ENCODE measurements around the gene FADS3. TPM values are rescaled to one million over a fixed set of nuclear protein-coding genes. Genes with fewer than 3 reads are reported as not detected.

Gene FADS3
- total and polyA plus RNA-seq, 3 donors from 2014 or later, result 20.5 to 88.5 (median 50.6) TPM

GRCh38 chr11:61907871-61908729 is 16.8 kb upstream of the FADS3 start:
- TF ChIP-seq, protein P1, sequence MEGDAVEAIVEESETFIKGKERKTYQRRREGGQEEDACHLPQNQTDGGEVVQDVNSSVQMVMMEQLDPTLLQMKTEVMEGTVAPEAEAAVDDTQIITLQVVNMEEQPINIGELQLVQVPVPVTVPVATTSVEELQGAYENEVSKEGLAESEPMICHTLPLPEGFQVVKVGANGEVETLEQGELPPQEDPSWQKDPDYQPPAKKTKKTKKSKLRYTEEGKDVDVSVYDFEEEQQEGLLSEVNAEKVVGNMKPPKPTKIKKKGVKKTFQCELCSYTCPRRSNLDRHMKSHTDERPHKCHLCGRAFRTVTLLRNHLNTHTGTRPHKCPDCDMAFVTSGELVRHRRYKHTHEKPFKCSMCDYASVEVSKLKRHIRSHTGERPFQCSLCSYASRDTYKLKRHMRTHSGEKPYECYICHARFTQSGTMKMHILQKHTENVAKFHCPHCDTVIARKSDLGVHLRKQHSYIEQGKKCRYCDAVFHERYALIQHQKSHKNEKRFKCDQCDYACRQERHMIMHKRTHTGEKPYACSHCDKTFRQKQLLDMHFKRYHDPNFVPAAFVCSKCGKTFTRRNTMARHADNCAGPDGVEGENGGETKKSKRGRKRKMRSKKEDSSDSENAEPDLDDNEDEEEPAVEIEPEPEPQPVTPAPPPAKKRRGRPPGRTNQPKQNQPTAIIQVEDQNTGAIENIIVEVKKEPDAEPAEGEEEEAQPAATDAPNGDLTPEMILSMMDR (IDR thresholded peaks at IDR 0.05), result no peak
- no peak for TF ChIP-seq POLR2A (IDR thresholded peaks at IDR 0.05)
- intact Hi-C loops (cut with DNase I; ENCODE audit: low total_unique reads), result no loop called here
- DNase-seq, result no peak
- Histone ChIP-seq H3K4me3 (no peak overlapping the region), H3K36me3 (ENCODE audit: low read depth, missing control alignments) (no peaks in the 10 kb centered on the region), H3K9me3 (no peaks in the 10 kb centered on the region), H3K27me3 (no peaks in the 10 kb centered on the region), H3K4me1 (peaks cover 53% of the 10 kb centered on the region), H3K27ac (peak overlapping the region; percentile 63 to 66)
- WGBS, 2 donors, result 66 to 83% methylated on average over 7 to 20 of the region's 21 CpGs

DNA sequence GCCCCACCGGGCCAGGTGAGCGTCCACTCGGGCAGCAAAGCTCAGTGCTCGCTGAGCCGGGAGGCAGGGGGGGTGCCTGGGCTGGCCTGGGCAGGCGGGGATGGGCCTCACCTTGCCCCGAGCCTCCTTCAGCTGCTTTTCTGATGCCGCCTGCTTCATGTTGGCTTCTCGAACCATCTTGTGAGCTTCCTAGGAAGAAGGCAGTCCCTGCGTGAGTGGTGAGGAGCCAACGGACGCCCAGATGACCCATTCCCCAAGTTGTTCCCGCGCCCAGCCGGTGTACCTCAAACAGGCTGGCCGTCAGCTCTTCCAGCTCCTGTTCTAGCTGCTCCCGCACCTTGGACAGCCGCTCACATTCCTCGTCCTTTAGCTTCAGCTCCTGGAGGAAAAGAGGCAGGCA is 15.9 kb upstream of the FADS3 start:
- peak overlapping the region; percentile 7 to 66 for H3K27ac ChIP-seq
- no peak for TF ChIP-seq POLR2A (IDR thresholded peaks at IDR 0.05)
- TF ChIP-seq, protein P1 (IDR thresholded peaks at IDR 0.05), result no peak
- H3K9me3 ChIP-seq, result no peaks in the 10 kb centered on the region
- peaks cover 47% of the 10 kb centered on the region for H3K4me1 ChIP-seq
- H3K36me3 ChIP-seq (ENCODE audit: low read depth, missing control alignments), result no peaks in the 10 kb centered on the region
- no peak overlapping the region for H3K4me3 ChIP-seq
- WGBS, 2 donors, result 86 to 89% methylated on average over 12 to 18 of the region's 19 CpGs
- no peak for DNase-seq
- intact Hi-C loops (cut with DNase I; ENCODE audit: low total_unique reads), result no loop called here
- H3K27me3 ChIP-seq, result no peaks in the 10 kb centered on the region

- no peaks in the 10 kb centered on the region for H3K9me3 ChIP-seq
- DNase-seq, result no peak
- H3K4me1 ChIP-seq, result peaks cover 44% of the 10 kb centered on the region
- H3K4me3 ChIP-seq, result no peak overlapping the region
- WGBS, 2 donors, result 89 to 95% methylated on average over 3 to 12 of the region's 14 CpGs
- intact Hi-C loops (cut with DNase I; ENCODE audit: low total_unique reads), result no loop called here
- H3K36me3 ChIP-seq (ENCODE audit: low read depth, missing control alignments), result no peaks in the 10 kb centered on the region
- H3K27me3 ChIP-seq, result no peaks in the 10 kb centered on the region
- TF ChIP-seq POLR2A (IDR thresholded peaks at IDR 0.05), result no peak
- TF ChIP-seq, protein P1 (IDR thresholded peaks at IDR 0.05), result no peak
- H3K27ac ChIP-seq, result no peak overlapping the region
Observed at GRCh38 chr11:61906522-61906909, 15.2 kb upstream of the FADS3 start.

DNA sequence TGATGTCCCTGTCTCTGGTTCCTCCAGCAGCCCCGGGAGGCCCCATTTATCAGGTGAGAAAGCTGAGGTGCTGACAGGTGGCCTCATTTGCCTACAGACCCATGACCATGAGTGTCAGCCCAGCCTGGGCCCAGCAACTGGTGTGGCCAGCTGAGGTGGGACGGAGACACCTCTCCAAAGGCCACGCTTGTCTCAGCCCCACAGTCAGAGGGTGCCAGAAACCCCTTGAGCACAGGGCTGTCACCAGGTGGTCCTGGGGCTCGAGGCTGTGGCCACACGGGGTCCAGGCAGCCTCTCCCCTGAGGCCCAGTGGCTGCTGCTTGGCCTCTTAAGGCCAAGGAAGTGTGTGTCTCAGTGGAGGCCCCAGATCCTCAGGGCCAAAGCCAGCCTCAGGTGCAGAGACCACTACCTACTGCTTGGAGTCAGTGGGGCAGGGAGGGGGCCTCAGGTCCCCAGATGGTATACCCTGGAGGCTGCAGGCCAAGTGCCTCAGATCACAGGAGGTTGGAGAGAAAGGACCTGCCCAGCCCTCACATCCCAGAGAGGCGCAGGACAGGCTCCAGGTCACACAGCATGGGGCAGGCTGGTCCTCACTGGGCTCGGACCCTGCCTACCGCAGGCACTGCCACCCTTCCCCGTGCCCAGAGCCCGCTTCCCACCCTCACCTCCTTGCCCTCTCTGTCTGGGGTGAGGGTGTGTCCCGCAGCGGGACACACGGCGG is 14.6 kb upstream of the FADS3 start:
- no peaks in the 10 kb centered on the region for H3K36me3 ChIP-seq (ENCODE audit: low read depth, missing control alignments)
- no peak for TF ChIP-seq POLR2A (IDR thresholded peaks at IDR 0.05)
- TF ChIP-seq, protein P1 (IDR thresholded peaks at IDR 0.05), result no peak
- intact Hi-C loops (cut with DNase I; ENCODE audit: low total_unique reads), result no loop called here
- DNase-seq, result no peak
- H3K4me1 ChIP-seq, result peaks cover 39% of the 10 kb centered on the region
- WGBS, 2 donors, result 68 to 90% methylated on average over 2 to 14 of the region's 14 CpGs
- no peaks in the 10 kb centered on the region for H3K27me3 ChIP-seq
- no peak overlapping the region for H3K27ac ChIP-seq
- H3K9me3 ChIP-seq, result no peaks in the 10 kb centered on the region
- no peak overlapping the region for H3K4me3 ChIP-seq

Data from testis (tissue), 3 donors.